Muscle layer of duodenum (tissue), 2 donors: ENCODE results near the gene LSM3.

Experiments used
- H3K27ac ChIP-seq: one replicate; pipeline ENCODE4 v1.7.0; 2013; ENCODE audit warnings: mild to moderate bottlenecking, low read length
- H3K27me3 ChIP-seq: one replicate; pipeline ENCODE4 v1.7.0; 2013; ENCODE audit warnings: low read depth, mild to moderate bottlenecking, control low read depth, low read length
- H3K36me3 ChIP-seq, 2 donors: one replicate each; pipeline ENCODE4 v1.7.0; 2013; ENCODE audit warnings: low read length in 2 of 2, control low read depth in 1 of 2, mild to moderate bottlenecking in 1 of 2; ENCODE audit not compliant: insufficient read depth in 2 of 2, control insufficient read depth in 1 of 2
- H3K4me1 ChIP-seq, 2 donors: one replicate each; pipeline ENCODE4 v1.7.0; 2013; ENCODE audit warnings: low read length in 2 of 2, mild to moderate bottlenecking in 2 of 2, control low read depth in 1 of 2, moderate library complexity in 1 of 2; ENCODE audit not compliant: insufficient read depth in 2 of 2, control insufficient read depth in 1 of 2
- H3K4me3 ChIP-seq, 2 donors: one replicate each; pipeline ENCODE4 v1.7.0; 2013; ENCODE audit warnings: low read length in 2 of 2, low read depth in 1 of 2, mild to moderate bottlenecking in 1 of 2
- H3K9me3 ChIP-seq, 2 donors: one replicate each; pipeline ENCODE4 v1.7.0; 2013; ENCODE audit warnings: low read length in 2 of 2, control low read depth in 1 of 2, mild to moderate bottlenecking in 1 of 2; ENCODE audit not compliant: control insufficient read depth in 1 of 2
- donor health status: healthy.

Gene LSM3

DNA sequence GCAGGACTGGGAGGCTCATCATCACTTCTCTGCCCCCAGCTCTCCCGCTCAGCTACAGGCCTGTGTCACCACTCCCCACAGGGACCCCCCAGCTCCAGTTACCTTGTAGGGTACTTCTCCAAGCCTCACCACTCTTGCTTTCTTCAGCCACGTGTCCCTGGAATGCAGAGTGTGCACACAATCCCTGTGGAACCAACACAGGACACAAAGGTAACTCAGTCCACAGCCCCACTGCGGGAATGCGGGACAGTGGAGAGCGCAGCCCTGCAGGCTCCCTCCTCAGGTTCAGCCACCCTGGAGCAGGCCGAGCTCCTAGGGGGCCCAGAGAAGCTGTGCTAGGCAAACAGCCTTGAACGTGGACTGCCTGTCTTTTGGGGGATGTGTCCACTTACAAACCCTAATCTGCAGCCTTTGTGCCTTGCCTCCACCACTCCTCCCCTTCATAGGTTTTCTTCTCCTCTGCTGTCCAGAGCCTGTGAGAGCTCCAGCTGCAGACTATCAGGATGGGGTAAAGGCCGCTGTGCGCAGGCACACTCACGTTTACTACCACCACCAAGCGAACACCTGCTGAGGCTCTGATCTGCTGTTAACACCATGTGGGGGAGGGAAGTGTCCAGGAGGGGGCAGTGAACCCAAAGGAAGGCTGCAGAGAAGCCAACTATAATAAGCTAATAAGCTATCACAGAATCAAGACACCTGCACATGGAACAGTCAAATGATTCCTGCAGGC, 26.2 kb upstream of the LSM3 start:
- H3K36me3 ChIP-seq: peaks cover 60 to 64% of the 10 kb centered on the region in 2 donors
- no peaks in the 10 kb centered on the region for H3K4me1 ChIP-seq
- H3K27ac ChIP-seq: no peak overlapping the region
- no peaks in the 10 kb centered on the region for H3K27me3 ChIP-seq
- H3K4me3 ChIP-seq: no peak overlapping the region
- H3K9me3 ChIP-seq: no peaks in the 10 kb centered on the region

DNA sequence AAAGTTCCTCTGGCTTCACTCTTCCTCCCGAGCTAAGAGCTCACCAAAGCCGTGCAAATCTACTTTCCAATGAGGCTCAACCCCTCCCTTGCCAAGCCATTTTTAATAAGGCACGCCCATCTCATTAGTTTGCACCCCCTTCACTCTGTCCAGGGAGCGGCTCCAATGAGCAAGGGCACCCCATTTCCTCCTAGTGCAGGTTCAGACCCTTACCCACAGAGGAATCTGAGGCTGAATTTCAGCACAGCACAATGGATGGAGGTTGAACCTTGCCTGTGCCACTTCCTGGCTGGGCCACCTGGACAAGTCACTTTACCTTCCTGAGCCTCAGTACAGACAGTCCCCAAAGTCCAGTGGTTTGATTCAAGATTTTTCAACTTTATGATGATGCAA, 25.7 kb upstream of the LSM3 start:
- no peaks in the 10 kb centered on the region for H3K4me1 ChIP-seq
- H3K9me3 ChIP-seq: no peaks in the 10 kb centered on the region
- H3K27ac ChIP-seq: no peak overlapping the region
- H3K4me3 ChIP-seq: no peak overlapping the region
- H3K36me3 ChIP-seq: peaks cover 63 to 67% of the 10 kb centered on the region in 2 donors
- no peaks in the 10 kb centered on the region for H3K27me3 ChIP-seq

DNA sequence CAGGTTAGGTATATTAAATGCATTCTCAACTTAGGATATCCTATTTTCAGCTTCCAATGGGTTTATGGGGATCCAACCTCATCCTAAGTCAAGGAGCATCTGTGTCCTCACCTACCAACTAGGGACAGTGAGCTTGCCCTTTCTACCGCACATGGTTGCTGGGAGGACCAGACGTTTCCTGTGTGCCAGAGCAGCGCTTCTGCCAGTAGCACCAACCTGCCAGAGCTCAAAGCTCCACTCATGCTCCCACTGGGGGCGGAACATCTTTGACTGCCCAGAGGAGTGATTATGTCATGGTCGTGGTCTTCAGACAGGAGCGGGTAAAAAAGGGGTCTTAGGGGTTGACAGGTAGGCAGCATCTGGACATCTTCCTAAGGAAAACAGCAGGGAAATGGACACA, 25.0 kb upstream of the LSM3 start:
- Histone ChIP-seq H3K36me3 (peaks cover 63 to 68% of the 10 kb centered on the region in 2 donors), H3K4me3 (no peak overlapping the region), H3K4me1 (no peaks in the 10 kb centered on the region), H3K27me3 (no peaks in the 10 kb centered on the region), H3K27ac (no peak overlapping the region), H3K9me3 (no peaks in the 10 kb centered on the region)

- H3K36me3 ChIP-seq: peaks cover 69 to 74% of the 10 kb centered on the region in 2 donors
- no peak overlapping the region for H3K4me3 ChIP-seq
- no peaks in the 10 kb centered on the region for H3K9me3 ChIP-seq
Observed at GRCh38 chr3:14154276-14154675, 24.3 kb upstream of the LSM3 start.

GRCh38 chr3:14154895-14155440, 23.6 kb upstream of the LSM3 start:
- Histone ChIP-seq H3K36me3 (peaks cover 76 to 78% of the 10 kb centered on the region in 2 donors), H3K27ac (no peak overlapping the region), H3K27me3 (no peaks in the 10 kb centered on the region), H3K4me1 (no peaks in the 10 kb centered on the region), H3K9me3 (no peaks in the 10 kb centered on the region), H3K4me3 (no peak overlapping the region)

More at GRCh38 chr3:14154276-14154675, 24.3 kb upstream of the LSM3 start:
- H3K27ac ChIP-seq: no peak overlapping the region
- H3K27me3 ChIP-seq: no peaks in the 10 kb centered on the region
- no peaks in the 10 kb centered on the region for H3K4me1 ChIP-seq

GRCh38 chr3:14156201-14156600, 22.4 kb upstream of the LSM3 start:
- H3K27ac ChIP-seq: no peak overlapping the region
- H3K4me3 ChIP-seq: no peak overlapping the region
- H3K36me3 ChIP-seq: peaks cover 79 to 83% of the 10 kb centered on the region in 2 donors

DNA sequence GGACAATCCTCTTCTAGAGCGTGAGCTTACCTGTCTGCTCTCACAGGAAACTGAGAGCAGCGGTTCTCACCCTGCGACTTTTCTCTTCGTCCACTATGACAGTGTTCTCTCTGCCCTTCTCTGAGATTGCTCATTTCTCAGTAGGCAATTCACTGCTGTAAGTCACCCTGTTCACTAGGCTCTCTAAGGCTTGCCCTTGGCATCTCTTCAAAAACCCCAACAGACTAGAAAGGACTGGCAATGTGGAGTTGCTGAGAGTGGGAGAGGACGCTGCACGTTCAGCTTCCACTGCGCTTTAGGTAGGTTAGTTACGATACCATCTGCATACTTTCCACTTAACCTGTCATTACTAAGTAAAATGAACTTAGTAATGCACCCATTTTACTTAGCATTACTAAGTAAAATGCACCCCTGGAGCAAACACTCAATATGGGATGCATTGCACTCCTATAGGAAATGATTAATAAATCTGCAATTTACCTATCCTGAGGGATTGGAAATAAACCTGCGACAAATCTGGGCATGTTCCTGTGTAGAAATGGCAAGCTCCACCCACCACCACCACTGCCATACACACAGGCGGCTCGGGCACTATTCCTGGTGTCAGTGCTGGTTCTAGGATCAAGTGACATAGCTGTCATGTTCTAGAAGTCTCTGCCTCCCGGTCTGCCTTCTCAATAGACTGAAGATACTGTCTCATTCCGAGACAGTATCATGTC, 21.6 kb upstream of the LSM3 start:
- peaks cover 79 to 83% of the 10 kb centered on the region in 2 donors for H3K36me3 ChIP-seq
- H3K4me1 ChIP-seq: no peaks in the 10 kb centered on the region
- peaks cover 5 to 10% of the 10 kb centered on the region in 2 donors for H3K9me3 ChIP-seq
- H3K27ac ChIP-seq: no peak overlapping the region
- H3K4me3 ChIP-seq: no peak overlapping the region
- no peaks in the 10 kb centered on the region for H3K27me3 ChIP-seq

More at GRCh38 chr3:14156201-14156600, 22.4 kb upstream of the LSM3 start:
- H3K27me3 ChIP-seq: no peaks in the 10 kb centered on the region
- H3K4me1 ChIP-seq: no peaks in the 10 kb centered on the region
- H3K9me3 ChIP-seq: peaks cover 0 to 4% of the 10 kb centered on the region in 2 donors

GRCh38 chr3:14157951-14158350, 20.7 kb upstream of the LSM3 start:
- no peak overlapping the region for H3K27ac ChIP-seq
- peaks cover 80 to 88% of the 10 kb centered on the region in 2 donors for H3K36me3 ChIP-seq
- peaks cover 6 to 15% of the 10 kb centered on the region in 2 donors for H3K9me3 ChIP-seq
- no peak overlapping the region for H3K4me3 ChIP-seq
- H3K27me3 ChIP-seq: no peaks in the 10 kb centered on the region
- no peaks in the 10 kb centered on the region for H3K4me1 ChIP-seq

DNA sequence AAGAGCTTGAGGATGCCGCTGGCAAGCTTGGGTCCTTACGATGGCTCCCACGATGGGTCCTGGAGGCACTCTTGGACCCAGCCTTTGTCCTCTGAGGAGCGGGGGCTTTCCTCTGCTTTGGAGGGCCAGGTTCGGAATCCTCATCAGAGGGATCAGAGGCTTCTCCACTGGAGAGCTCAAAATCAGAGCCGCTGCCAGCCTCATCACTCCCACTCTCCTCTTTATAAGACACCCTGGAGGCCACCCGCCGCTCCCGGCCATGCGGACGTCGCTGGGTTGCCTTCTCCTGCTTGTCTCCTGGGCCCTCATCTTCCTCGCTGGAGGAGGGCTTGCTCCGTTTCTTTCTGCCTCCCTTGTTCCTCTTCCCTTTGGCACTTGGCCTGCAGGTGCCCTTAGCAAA, 20.2 kb upstream of the LSM3 start:
- Histone ChIP-seq H3K4me3 (no peak overlapping the region), H3K4me1 (no peaks in the 10 kb centered on the region), H3K9me3 (peaks cover 6 to 15% of the 10 kb centered on the region in 2 donors), H3K27me3 (no peaks in the 10 kb centered on the region), H3K36me3 (peaks cover 76 to 88% of the 10 kb centered on the region in 2 donors), H3K27ac (no peak overlapping the region)

- H3K27ac ChIP-seq: no peak overlapping the region
Observed at GRCh38 chr3:14159426-14159825, 19.2 kb upstream of the LSM3 start.

GRCh38 chr3:14161282-14161681, 17.3 kb upstream of the LSM3 start:
- peaks cover 85 to 99% of the 10 kb centered on the region in 2 donors for H3K36me3 ChIP-seq
- H3K4me3 ChIP-seq: no peak overlapping the region
- H3K27ac ChIP-seq: no peak overlapping the region
- no peaks in the 10 kb centered on the region for H3K27me3 ChIP-seq
- H3K4me1 ChIP-seq: no peaks in the 10 kb centered on the region
- H3K9me3 ChIP-seq: peaks cover 6 to 15% of the 10 kb centered on the region in 2 donors

More at GRCh38 chr3:14159426-14159825, 19.2 kb upstream of the LSM3 start:
- Histone ChIP-seq H3K4me1 (no peaks in the 10 kb centered on the region), H3K27me3 (no peaks in the 10 kb centered on the region), H3K9me3 (peaks cover 6 to 15% of the 10 kb centered on the region in 2 donors), H3K4me3 (no peak overlapping the region), H3K36me3 (peaks cover 75 to 88% of the 10 kb centered on the region in 2 donors)
